Muscle of arm (tissue), 12 donors: ENCODE data around the gene C1R. TPM values are rescaled to one million over a fixed set of nuclear protein-coding genes. Genes with fewer than 3 reads are reported as not detected.
"Not testable (repeated sequence)": the region's sequence is repeated elsewhere in the genome, so short reads cannot be mapped to it uniquely, and the experiment has no call there.

Source experiments
- DNase-seq: peaks from one replicate; pipeline ENCODE4 v3.0.0-alpha.2; 2013
- polyA plus RNA-seq, 12 donors: library from polyadenylated mRNA; unstranded; fragments of 120-200 nt; gene quantifications; one replicate each; pipeline ENCODE4 v1.2.1, GENCODE V29; 2013; ENCODE audit not compliant: insufficient read length in 12 of 12

C1R gene
- polyA plus RNA-seq, 12 donors = 71.8 to 139 (median 79.7) TPM; not detected in 1

DNA sequence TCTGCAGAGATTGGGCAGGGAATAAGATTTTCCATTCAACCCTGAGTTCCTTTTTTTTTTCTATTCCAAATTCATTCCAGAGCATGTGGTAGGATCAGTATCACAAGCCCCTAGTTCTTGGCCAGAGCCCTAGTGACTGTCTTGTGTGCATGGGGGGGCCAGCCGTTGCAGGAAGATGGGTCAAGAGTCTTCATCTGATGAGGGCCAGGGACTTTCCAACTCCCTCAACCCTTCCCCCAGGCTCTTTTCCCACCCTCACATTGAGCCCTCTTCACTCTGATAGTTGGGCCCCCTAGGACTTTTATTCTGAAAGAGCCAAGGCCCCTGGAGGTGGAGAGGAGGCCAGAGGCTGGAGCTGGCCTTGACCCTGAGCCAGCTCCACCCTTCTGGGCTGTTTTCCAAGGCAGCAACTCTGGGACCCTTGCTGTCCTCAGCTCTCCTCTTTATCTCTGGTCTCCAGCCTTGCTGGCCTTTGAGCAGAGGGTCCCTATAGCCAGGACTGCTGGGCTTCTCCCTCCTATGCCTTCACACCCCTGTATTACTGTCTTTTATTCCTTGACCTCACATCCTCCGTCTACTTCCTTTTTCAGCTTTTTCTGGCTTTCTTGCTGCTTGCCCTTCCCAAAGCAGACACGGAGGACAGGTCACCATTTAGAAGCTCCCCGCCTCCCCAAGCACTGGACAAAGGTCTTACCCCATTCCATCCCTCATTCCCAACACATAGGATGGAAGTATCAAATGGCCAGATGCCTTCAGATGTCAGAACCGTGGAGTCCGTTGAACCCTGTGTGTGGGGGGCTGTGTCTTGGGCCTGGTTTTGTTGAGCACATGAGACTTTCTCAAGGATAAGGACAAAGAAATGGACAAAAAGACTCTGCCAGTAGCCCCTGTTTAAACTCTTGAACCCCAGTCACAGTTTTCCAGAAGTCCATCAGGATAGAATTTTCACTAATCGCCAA lies 30.8 kb upstream of the C1R start:
- peak; percentile 64 for DNase-seq

DNA sequence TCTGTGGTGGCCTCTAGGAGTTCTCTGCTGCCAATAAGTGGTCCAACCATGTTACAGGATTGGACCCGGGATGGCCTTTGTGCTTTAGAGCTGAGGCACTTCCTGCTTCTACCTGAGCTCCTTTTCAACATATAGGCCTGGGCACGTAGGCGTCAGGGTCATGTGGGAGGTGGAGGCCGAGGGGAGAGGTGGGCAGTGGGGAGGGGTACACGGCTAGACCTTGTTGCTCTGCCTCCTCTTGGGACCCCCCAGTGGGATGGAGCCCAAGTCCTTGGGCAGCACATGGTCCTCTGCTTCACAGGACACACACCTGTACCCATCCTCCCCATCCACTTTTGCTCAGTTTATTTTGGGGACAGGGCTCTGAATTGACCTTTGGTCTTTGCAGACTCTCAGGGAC lies 29.1 kb upstream of the C1R start:
- no peak for DNase-seq

DNA sequence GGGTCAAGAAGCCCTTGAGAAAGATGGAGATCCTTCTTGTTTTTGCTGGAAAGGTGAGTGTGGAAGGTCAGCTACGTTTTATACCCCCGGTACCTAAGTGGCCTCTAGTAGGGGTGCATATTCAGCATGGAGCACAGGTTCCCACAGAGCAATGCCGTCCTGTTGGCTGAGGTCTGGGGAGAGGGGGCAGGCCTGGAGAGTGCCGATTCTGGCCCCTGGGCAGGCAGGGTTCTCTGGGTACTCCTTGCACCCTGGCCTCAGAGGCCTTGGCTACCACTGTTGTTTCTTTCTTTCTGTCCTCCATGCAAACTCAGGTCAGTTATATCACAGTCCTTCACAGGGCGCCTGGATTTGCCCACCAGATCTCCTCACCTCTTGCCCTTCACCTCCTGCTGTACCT lies 27.9 kb upstream of the C1R start:
- DNase-seq = no peak

- DNase-seq = no peak
These were observed 26.6 kb upstream of the C1R start for GRCh38 chr12:7118881-7119280.

GRCh38 chr12:7117670-7118069 lies 25.4 kb upstream of the C1R start:
- DNase-seq = no peak

- DNase-seq = no peak
These were observed 24.7 kb upstream of the C1R start for GRCh38 chr12:7116916-7117315.

DNA sequence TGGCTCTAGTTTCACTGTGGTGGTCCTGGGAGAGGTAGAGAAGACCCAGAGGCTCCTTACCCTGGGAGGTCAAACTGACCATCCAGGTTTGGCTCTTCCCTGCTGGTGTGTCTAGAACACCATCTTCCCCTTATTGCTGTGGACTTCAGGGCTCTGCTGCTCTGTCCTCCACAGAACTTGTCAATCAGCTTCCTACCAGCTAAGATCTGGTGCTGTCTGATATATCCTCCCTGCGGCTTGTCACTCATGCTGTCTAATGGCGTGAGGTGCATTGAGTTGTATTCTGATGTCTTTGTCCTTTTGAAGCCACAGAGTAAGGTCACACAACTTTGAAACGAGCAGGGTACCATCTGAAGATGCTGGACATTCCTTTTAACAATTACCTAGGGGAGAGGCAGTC lies 24.0 kb upstream of the C1R start:
- no peak for DNase-seq

- no peak for DNase-seq
These were observed 22.6 kb upstream of the C1R start for GRCh38 chr12:7114851-7115250.

DNA sequence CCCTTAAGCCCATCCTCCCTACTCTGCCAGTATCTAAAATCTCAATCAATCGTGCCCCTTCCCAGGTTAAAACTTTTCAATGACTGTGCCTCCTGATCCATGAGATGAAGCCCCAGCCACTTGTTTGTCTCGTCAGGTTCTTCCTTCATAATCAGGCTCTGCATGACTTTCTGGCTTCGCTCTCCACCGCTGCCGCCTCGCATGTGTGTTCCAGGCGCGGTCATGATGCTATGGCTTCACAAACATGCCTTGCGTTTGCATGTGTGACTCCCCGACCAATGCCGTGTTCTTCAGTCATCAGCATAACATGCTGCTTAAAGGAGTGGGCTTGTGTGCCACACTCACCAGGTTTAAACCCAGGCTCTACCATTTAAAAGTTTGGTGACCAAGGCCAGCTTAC lies 21.8 kb upstream of the C1R start:
- DNase-seq = no peak

GRCh38 chr12:7113389-7113871 lies 21.2 kb upstream of the C1R start:
- DNase-seq = peak; percentile 56

DNA sequence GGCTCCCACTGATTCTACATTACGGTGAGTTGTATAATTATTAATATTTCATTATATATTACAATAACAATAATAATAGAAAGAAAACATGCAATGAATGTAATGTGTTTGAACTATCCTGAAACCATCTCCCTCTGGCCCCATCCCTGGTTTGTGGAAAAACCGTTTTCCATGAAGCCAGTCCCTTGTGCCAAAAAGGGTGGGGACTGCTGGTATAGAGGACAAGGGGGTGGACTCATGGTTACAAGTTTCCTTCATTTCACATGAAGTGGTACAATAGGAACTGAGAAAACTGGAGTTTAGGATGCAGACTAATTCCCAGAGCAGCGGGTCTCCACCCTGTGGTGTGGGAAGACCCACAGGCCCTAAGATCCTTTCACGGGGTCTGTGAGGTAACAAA lies 19.8 kb upstream of the C1R start:
- DNase-seq = peak; percentile 83

DNA sequence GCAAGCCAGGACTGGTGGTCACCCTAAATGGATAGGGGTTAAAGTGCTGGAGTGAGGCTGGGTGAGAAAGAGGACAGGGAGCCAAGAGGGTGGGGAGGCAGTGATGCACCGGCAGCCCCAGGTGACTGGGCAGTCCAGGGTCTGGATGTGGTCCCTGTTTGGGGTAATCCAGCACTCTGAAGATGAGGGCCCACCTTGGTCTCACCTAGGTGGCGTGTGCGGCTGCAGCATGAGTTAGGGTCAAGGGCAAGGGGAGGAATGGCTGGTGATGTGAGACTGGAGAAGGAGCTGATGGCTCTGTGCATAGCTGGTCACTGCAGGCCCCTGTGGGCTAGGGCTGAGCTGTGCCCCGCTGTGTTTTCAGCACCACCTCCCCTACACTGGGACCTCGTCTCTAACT lies 18.4 kb upstream of the C1R start:
- no peak for DNase-seq

- DNase-seq = no peak
These were observed 17.3 kb upstream of the C1R start for GRCh38 chr12:7109572-7109920.

DNA sequence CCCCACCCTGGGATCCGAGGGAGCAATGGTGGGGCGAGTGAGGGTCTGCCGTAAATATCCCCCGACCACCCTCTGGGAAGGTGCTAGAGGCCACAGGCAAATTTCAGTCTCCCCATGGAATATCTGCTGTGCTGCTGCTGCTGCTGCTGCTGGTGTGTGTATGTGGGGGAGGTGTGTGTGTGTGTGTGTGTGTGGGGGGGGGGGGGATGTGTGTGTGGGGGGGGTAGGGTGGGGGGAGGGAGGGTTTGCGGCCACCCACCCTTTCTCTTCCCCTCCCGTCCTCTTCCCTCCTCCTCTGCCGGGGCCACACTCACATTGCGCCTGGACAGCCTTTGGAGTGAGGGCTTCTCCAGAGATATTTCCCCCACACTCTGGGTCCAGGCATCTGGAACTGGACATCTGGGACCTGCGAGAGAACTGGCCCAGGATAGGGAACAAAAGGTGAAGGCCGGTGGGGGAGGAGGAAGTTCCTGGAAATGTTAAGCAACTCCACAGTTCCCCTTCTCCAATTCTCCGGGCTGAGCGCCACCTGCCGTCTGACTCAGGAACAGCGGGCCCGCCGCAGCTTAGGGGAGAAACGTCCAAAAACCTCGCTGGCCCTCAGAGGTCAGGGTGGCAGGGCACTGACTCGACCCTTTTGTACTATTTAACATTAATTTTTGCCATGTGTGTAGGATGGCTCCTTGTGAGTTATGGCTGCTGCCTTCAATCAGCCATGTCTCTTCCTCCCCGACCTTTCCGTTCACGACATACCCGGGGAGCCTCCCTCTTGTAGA lies 16.7 kb upstream of the C1R start, which contains the start of gene C1RL:
C1RL (minus strand) TSS at position 419 of the 776 bp plus-strand sequence; CDS start at position 385, 34 bp downstream.
- peak; percentile 91 for DNase-seq

DNA sequence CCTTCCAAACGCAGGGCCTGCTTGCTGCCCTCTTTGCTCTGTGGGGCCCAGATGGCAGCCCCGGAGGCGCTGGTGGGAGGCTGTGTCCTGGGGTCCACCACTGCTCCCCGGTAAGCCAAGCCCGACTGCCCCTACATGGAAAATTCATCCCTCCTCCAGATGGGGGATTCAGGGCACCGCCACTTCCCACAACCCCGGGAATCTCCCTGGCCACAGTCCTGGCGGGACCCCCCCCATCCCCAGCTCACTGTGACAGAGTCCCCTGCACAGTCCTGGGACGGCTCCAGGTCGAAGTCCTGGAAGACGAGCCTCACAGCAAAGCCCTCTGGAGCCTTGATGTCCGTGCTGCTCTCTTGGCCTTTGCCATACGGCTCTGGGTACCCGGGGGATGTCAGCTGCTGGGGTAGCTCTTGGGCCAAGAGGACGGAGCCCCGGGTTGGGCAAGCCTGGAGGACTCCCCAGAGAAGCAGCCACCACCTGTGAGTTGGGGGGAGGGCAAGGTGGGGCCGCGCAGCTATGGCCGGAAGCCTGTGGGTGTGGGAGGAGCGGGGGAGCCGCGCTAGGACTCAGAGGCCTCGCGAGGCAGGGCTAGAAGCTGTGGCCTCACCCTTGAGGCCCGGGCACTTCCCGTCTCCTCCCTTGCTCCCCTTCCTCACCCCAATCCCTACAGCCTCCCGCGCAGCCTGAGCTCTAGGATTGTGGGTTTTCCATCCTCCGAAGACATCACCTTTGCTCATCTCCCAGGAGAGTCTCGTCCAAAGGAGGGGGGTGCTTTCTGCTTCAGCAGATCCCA lies 16.0 kb upstream of the C1R start:
- DNase-seq = peak; percentile 63

- no peak for DNase-seq
These were observed 15.4 kb upstream of the C1R start for GRCh38 chr12:7107636-7108002.

DNA sequence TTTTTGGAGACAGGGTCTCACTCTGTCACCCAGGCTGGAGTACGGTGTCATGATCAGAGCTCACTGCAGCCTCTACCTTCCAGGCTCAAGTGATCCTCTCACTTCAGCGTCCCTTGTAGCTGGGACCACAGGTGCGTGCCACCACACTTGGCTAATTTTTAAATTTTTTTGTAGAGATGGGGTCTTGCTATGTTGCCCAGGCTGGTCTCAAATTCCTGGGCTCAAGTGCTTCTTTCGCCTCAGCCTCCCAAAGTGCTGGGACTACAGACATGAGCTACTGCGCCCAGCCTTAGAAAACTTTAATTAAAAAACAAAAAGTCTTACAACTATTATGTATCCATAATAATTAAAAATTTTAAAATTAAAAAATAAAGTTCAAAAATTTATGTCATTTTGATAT lies 14.9 kb upstream of the C1R start:
- DNase-seq = not testable (repeated sequence)

- no peak for DNase-seq
These were observed 13.8 kb upstream of the C1R start for GRCh38 chr12:7106082-7106481.

DNA sequence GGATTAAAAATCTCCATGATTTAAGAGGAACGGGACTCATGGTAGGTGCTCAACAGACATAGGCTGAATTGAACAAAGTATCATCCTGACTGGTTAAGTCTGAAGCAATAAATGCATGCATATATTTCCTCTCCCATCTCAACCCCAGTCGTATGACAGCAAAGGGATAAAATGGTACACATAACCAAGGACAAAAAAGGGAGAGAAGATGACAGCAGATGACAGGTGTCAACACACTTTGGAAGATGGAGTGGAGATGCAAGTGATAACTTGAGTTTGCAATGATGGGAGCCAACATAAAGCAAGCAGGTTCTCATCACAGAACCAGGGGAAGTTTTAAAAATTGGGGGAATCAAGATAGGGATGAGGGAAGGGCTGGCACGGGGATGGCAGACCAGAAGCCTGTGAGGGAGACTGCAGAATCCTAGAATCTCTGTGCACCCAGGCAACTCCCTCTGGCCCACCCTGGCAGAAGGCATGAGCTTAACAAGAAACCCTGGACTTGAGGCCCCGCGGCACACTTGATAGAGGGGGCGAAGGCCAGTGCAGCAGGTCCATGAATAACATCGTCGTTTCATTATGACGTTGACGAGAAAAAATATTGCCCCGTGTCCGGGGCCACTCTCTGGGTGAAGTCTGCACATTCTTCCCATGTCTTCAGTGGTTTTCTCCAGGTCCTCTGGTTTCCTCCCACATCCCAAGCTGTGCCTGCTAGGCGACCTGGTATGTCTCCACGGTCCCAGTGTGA lies 11.8 kb upstream of the C1R start:
- DNase-seq = no peak

GRCh38 chr12:7102582-7102981 lies 10.3 kb upstream of the C1R start:
- DNase-seq = no peak

DNA sequence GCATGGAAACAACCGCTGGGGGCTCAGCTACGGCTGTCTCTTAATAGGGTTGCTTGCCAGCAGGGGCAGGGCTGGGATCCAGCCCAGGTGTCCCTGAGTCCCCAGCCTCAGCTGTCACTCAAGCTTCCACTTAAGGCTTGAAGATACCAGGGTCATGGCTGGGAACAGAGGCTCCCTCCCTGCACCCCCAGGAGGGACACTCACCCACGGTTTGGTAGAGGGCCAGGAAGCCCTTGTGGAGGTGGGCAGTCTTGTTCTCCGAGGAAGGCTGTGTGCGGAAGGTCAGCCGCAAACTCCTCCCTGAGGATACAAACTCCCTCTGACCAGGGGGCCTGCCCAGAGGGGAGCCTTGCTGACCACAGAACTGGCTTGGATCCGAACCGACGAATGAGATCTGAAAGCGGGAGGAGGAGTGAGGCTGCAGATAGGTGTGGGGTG lies 9.5 kb upstream of the C1R start:
- DNase-seq = no peak
